Nephron (organoid): ENCODE data around the gene SLC10A4.

ENCODE experiments used
- H3K27ac Mint-ChIP-seq, 3 experiments: 2 replicates each; pipeline ENCODE4 v1.8.0; 2020; ENCODE audit warnings: mixed read lengths in 3 of 3, mild to moderate bottlenecking in 2 of 3, moderate library complexity in 1 of 3
- H3K27me3 Mint-ChIP-seq: 2 replicates; pipeline ENCODE4 v1.8.0; 2021; ENCODE audit warnings: low read depth, mild to moderate bottlenecking, moderate library complexity, mixed read lengths
- H3K36me3 Mint-ChIP-seq: 2 replicates; pipeline ENCODE4 v1.8.0; 2020; ENCODE audit warnings: low read depth, mixed read lengths
- H3K4me1 Mint-ChIP-seq: 2 replicates; pipeline ENCODE4 v1.8.0; 2020; ENCODE audit warnings: mixed read lengths
- H3K4me3 Mint-ChIP-seq, 3 experiments: 2 replicates each; pipeline ENCODE4 v1.8.0; 2020; ENCODE audit warnings: mild to moderate bottlenecking in 3 of 3, mixed read lengths in 3 of 3, moderate library complexity in 2 of 3
- H3K9me3 Mint-ChIP-seq: 2 replicates; pipeline ENCODE4 v1.8.0; 2020; ENCODE audit warnings: mixed read lengths
- CTCF ChIP-seq, 3 experiments: fragments of 200-600 bp; sonication (generic); IDR thresholded peaks; one replicate each; pipeline ENCODE4 v1.5.0; 2021; ENCODE audit warnings: antibody characterized with exemption in 3 of 3; ENCODE audit not compliant: unreplicated experiment in 3 of 3

Gene SLC10A4

GRCh38 chr4:48467442-48467841 is 15.7 kb upstream of the SLC10A4 start:
- Mint-ChIP-seq H3K27me3 (peaks cover 10% of the 10 kb centered on the region), H3K27ac (peak overlapping the region; percentile 27 to 76 (median 46)), H3K4me1 (peaks cover 32% of the 10 kb centered on the region), H3K4me3 (peak overlapping the region in 1 of 3 experiments; percentile 19), H3K9me3 (no peaks in the 10 kb centered on the region), H3K36me3 (no peaks in the 10 kb centered on the region)
- no peak for TF ChIP-seq CTCF (IDR thresholded peaks at IDR 0.05; ENCODE audit: unreplicated experiment in 3 of 3)

- no peaks in the 10 kb centered on the region for H3K36me3 Mint-ChIP-seq
- no peak for TF ChIP-seq CTCF (IDR thresholded peaks at IDR 0.05; ENCODE audit: unreplicated experiment in 3 of 3)
- no peaks in the 10 kb centered on the region for H3K9me3 Mint-ChIP-seq
- peak overlapping the region; percentile 27 to 76 (median 46) for H3K27ac Mint-ChIP-seq
- peaks cover 28% of the 10 kb centered on the region for H3K4me1 Mint-ChIP-seq
- peak overlapping the region in 1 of 3 experiments; percentile 19 for H3K4me3 Mint-ChIP-seq
- peaks cover 10% of the 10 kb centered on the region for H3K27me3 Mint-ChIP-seq
Observed at GRCh38 chr4:48467891-48468290, 15.3 kb upstream of the SLC10A4 start.

- Mint-ChIP-seq H3K9me3 (no peaks in the 10 kb centered on the region), H3K27me3 (peaks cover 10% of the 10 kb centered on the region), H3K36me3 (no peaks in the 10 kb centered on the region), H3K4me3 (no peak overlapping the region), H3K27ac (peak overlapping the region in 2 of 3 experiments; percentile 24 to 60), H3K4me1 (peaks cover 11% of the 10 kb centered on the region)
- TF ChIP-seq CTCF (IDR thresholded peaks at IDR 0.05; ENCODE audit: unreplicated experiment in 3 of 3), result no peak
Observed at GRCh38 chr4:48470137-48470536, 13.0 kb upstream of the SLC10A4 start.

GRCh38 chr4:48470570-48470969 is 12.6 kb upstream of the SLC10A4 start:
- Mint-ChIP-seq H3K4me3 (no peak overlapping the region), H3K36me3 (no peaks in the 10 kb centered on the region), H3K27me3 (peaks cover 10% of the 10 kb centered on the region), H3K4me1 (peaks cover 11% of the 10 kb centered on the region), H3K27ac (peak overlapping the region in 2 of 3 experiments; percentile 24 to 60), H3K9me3 (no peaks in the 10 kb centered on the region)
- no peak for TF ChIP-seq CTCF (IDR thresholded peaks at IDR 0.05; ENCODE audit: unreplicated experiment in 3 of 3)

GRCh38 chr4:48472794-48473193 is 10.3 kb upstream of the SLC10A4 start:
- Mint-ChIP-seq H3K27ac (no peak overlapping the region), H3K9me3 (no peaks in the 10 kb centered on the region), H3K4me3 (no peak overlapping the region), H3K36me3 (no peaks in the 10 kb centered on the region), H3K4me1 (peaks cover 6% of the 10 kb centered on the region), H3K27me3 (peaks cover 10% of the 10 kb centered on the region)
- TF ChIP-seq CTCF (IDR thresholded peaks at IDR 0.05; ENCODE audit: unreplicated experiment in 3 of 3), result no peak

- TF ChIP-seq CTCF (IDR thresholded peaks at IDR 0.05; ENCODE audit: unreplicated experiment in 3 of 3), result no peak
- Mint-ChIP-seq H3K9me3 (no peaks in the 10 kb centered on the region), H3K27me3 (peaks cover 12% of the 10 kb centered on the region), H3K36me3 (no peaks in the 10 kb centered on the region), H3K27ac (no peak overlapping the region), H3K4me1 (peaks cover under 1% of the 10 kb centered on the region), H3K4me3 (no peak overlapping the region)
Observed at GRCh38 chr4:48475770-48476169, 7.4 kb upstream of the SLC10A4 start.
